A549 (cell line): ENCODE results near the gene RAB3C. TPM values are rescaled to one million over a fixed set of nuclear protein-coding genes. Genes with fewer than 3 reads are reported as not detected.

ENCODE experiments used
- ATAC-seq, 2 experiments: fragments of 200-7000 bp in 1 of 2; fragments of >200 bp in 1 of 2; cut with Nextera tagmentation in 1 of 2; cut with Tn5 transposase in 1 of 2; 3 replicates each; pipeline versions ENCODE4 v1.8.0 to v1.9.1; 2018 to 2020; ENCODE audit warnings: mild to moderate bottlenecking in 1 of 2, moderate library complexity in 1 of 2
- CTCF ChIA-PET: fragments of 300-600 bp; sonication (Branson Sonifier 250); formaldehyde crosslinking; extraction: SDS; loops from one replicate; lab custom pipeline; 2021; ENCODE audit warnings: antibody characterized with exemption, inconsistent platforms; lab: Yijun Ruan, JAX
- POLR2A ChIA-PET: fragments of 350-600 bp; formaldehyde crosslinking; extraction: SDS; loops from one replicate; lab custom pipeline; 2021; ENCODE audit warnings: antibody characterized with exemption, inconsistent platforms; lab: Yijun Ruan, JAX
- DNase-seq, 2 experiments: peaks; one replicate each; pipeline versions ENCODE4 v3.0.0 to v3.0.0-alpha.2; 2011 to 2016; ENCODE audit warnings: low read depth in 1 of 2, low spot score in 1 of 2
- FAIRE-seq: peaks from 2 replicates; lab custom pipeline; 2011; peaks lifted over from hg19 to GRCh38; lab: Jason Lieb, UNC
- H3K27ac ChIP-seq, 2 experiments: fragments of >200 bp; sonication (Bioruptor Twin); formaldehyde crosslinking; 3 replicates each; pipeline ENCODE4 v1.5.1; 2016 to 2017
- H3K4me1 ChIP-seq: fragments of >200 bp; sonication (Bioruptor Twin); formaldehyde crosslinking; 3 replicates; pipeline ENCODE4 v1.6.1; 2016
- H3K4me2 ChIP-seq: fragments of >200 bp; sonication (Bioruptor Twin); formaldehyde crosslinking; 3 replicates; pipeline ENCODE4 v1.6.1; 2016
- H3K4me3 ChIP-seq: fragments of >200 bp; sonication (Bioruptor Twin); formaldehyde crosslinking; 3 replicates; pipeline ENCODE4 v1.5.1; 2016
- H3K9me3 ChIP-seq: fragments of >200 bp; sonication (Bioruptor Twin); formaldehyde crosslinking; 3 replicates; pipeline ENCODE4 v1.6.1; 2016
- BHLHE40 ChIP-seq: IDR thresholded peaks from 2 replicates; pipeline ENCODE4 v1.6.1; 2012; ENCODE audit warnings: low read depth, low read length, inconsistent platforms
- CEBPB ChIP-seq, 2 experiments: fragments of >200 bp in 1 of 2; sonication (Bioruptor Twin) in 1 of 2; formaldehyde crosslinking in 1 of 2; IDR thresholded peaks; 2 replicates each; pipeline ENCODE4 v1.6.1; 2012 to 2016
- CHD2 ChIP-seq: fragments of 150-350 bp; IDR thresholded peaks from 2 replicates; pipeline ENCODE4 v1.6.1; 2014; ENCODE audit warnings: low read length; ENCODE audit not compliant: partially characterized antibody
- CTCF ChIP-seq: fragments of >200 bp; sonication (Bioruptor Twin); formaldehyde crosslinking; IDR thresholded peaks from 3 replicates; pipeline ENCODE4 v1.5.1; 2016
- EHMT2 ChIP-seq: fragments of 200-600 bp; sonication (generic); IDR thresholded peaks from 2 replicates; pipeline ENCODE4 v1.6.1; 2016; ENCODE audit warnings: antibody characterized with exemption, low read depth, mild to moderate bottlenecking, moderate library complexity
- FOSL2 ChIP-seq, 2 experiments: fragments of 450-650 bp in 1 of 2; fragments of >200 bp in 1 of 2; sonication (Bioruptor Twin) in 1 of 2; formaldehyde crosslinking; IDR thresholded peaks; 2 replicates each; pipeline versions ENCODE4 v1.5.0 to v1.6.1; 2016 to 2020; ENCODE audit warnings: mild to moderate bottlenecking in 1 of 2, moderate library complexity in 1 of 2
- FOXS1 ChIP-seq: fragments of 250-450 bp; sonication (Bioruptor Pico); IDR thresholded peaks from 2 replicates; pipeline ENCODE4 v1.5.0; 2020; ENCODE audit warnings: mild to moderate bottlenecking, moderate library complexity
- GATA3 ChIP-seq: IDR thresholded peaks from 2 replicates; pipeline ENCODE4 v1.6.1; 2012; ENCODE audit warnings: borderline replicate concordance
- HDAC2 ChIP-seq: fragments of 200-600 bp; sonication (generic); IDR thresholded peaks from 2 replicates; pipeline ENCODE4 v1.6.1; 2016
- HES2 ChIP-seq: fragments of >200 bp; sonication (Bioruptor Twin); formaldehyde crosslinking; IDR thresholded peaks from 2 replicates; pipeline ENCODE4 v1.6.1; 2016
- HOXA7 ChIP-seq: fragments of 250-450 bp; sonication (Bioruptor Pico); IDR thresholded peaks from 2 replicates; pipeline ENCODE4 v1.5.0; 2020; ENCODE audit warnings: mild to moderate bottlenecking, moderate library complexity
- MAFK ChIP-seq: fragments of 450-650 bp; IDR thresholded peaks from 2 replicates; pipeline ENCODE4 v1.6.1; 2014; ENCODE audit not compliant: partially characterized antibody
- NFE2L2 ChIP-seq: fragments of 150-350 bp; conservative IDR thresholded peaks from 2 replicates; pipeline ENCODE4 v1.6.1; 2014; ENCODE audit warnings: low read length
- NPAS2 ChIP-seq: fragments of 250-450 bp; sonication (Bioruptor Pico); IDR thresholded peaks from 2 replicates; pipeline ENCODE4 v1.8.0; 2022; ENCODE audit warnings: mild to moderate bottlenecking, moderate library complexity, borderline replicate concordance
- NR3C1 ChIP-seq: fragments of >200 bp; sonication (Bioruptor Twin); formaldehyde crosslinking; IDR thresholded peaks from 3 replicates; pipeline ENCODE4 v1.6.1; 2017
- POLR2A ChIP-seq: IDR thresholded peaks from 2 replicates; pipeline ENCODE4 v1.6.1; 2012; ENCODE audit warnings: mild to moderate bottlenecking, low read length
- REST ChIP-seq: fragments of 200-600 bp; sonication (generic); IDR thresholded peaks from 2 replicates; pipeline ENCODE4 v1.6.1; 2016; ENCODE audit warnings: antibody characterized with exemption, mild to moderate bottlenecking, moderate library complexity
- TFCP2L1 ChIP-seq: fragments of 250-450 bp; sonication (Bioruptor Pico); IDR thresholded peaks from 2 replicates; pipeline ENCODE4 v1.5.0; 2021; ENCODE audit warnings: mild to moderate bottlenecking
- TP53 ChIP-seq: fragments of 250-450 bp; sonication (Bioruptor Pico); IDR thresholded peaks from 2 replicates; pipeline ENCODE4 v1.5.0; 2021; ENCODE audit warnings: mild to moderate bottlenecking, moderate library complexity
- ZC3H11A ChIP-seq: fragments of 450-650 bp; IDR thresholded peaks from 2 replicates; pipeline ENCODE4 v1.6.1; 2014; ENCODE audit warnings: antibody characterized with exemption, mild to moderate bottlenecking
- ZFP36 ChIP-seq: fragments of 450-650 bp; IDR thresholded peaks from 2 replicates; pipeline ENCODE4 v1.6.1; 2014; ENCODE audit warnings: borderline replicate concordance; ENCODE audit not compliant: partially characterized antibody
- ZNF302 ChIP-seq: fragments of 250-450 bp; sonication (Bioruptor Pico); IDR thresholded peaks from 2 replicates; pipeline ENCODE4 v1.9.0; 2021; ENCODE audit warnings: inconsistent platforms, mild to moderate bottlenecking, moderate library complexity
- WGBS: methylation state at CpG from one replicate; pipeline ENCODE4 v1.1.6; 2017; ENCODE audit errors: missing lambda C conversion rate; 5-methylcytosine and 5-hydroxymethylcytosine counted together
- polyA plus RNA-seq, 4 experiments: library from polyadenylated mRNA; depleted of rRNA in 3 of 4; stranded (reverse); fragments of >200 nt; fragmentation: RNase III in 1 of 4; extraction: RNeasy Plus Mini Kit Qiagen cat#74134 plus additional on column Dnase treatment in 1 of 4; gene quantifications; 2 replicates in 3 of 4; 3 replicates in 1 of 4; pipeline ENCODE4 v1.2.3, GENCODE V29; 2011 to 2017
- TF ChIP-seq, protein P1 (sequence below): IDR thresholded peaks from 2 replicates; pipeline ENCODE4 v1.6.1; 2012
- TF ChIP-seq, protein P2 (sequence below): fragments of >200 bp; sonication (Bioruptor Twin); formaldehyde crosslinking; IDR thresholded peaks from 3 replicates; pipeline ENCODE4 v1.6.1; 2016
- TF ChIP-seq, protein P3 (sequence below): IDR thresholded peaks from 2 replicates; pipeline ENCODE4 v1.6.1; 2012; ENCODE audit warnings: low read depth, borderline replicate concordance
- TF ChIP-seq, protein P4 (sequence below): IDR thresholded peaks from 2 replicates; pipeline ENCODE4 v1.6.1; 2012
- TF ChIP-seq, protein P5 (sequence below): fragments of 450-650 bp; IDR thresholded peaks from 2 replicates; pipeline ENCODE4 v1.6.1; 2014; ENCODE audit warnings: antibody characterized with exemption

RAB3C gene
- polyA plus RNA-seq, 2 of the 4 experiments (the other 2 are of a cell fraction) = not detected

GRCh38 chr5:58763390-58763789 lies 180.5 kb downstream of the RAB3C start (continued):
- TF ChIP-seq CTCF (no peak), REST (no peak)

- no peak overlapping the region for H3K4me3 ChIP-seq
- FAIRE-seq = no peak
- TF ChIP-seq TP53 (CRISPR knock-in tag) (no peak), MAFK (no peak), CHD2 (no peak), HES2 (no peak), ZNF302 (CRISPR knock-in tag) (no peak), ZC3H11A (no peak), POLR2A (no peak)
- TF ChIP-seq, protein P1, sequence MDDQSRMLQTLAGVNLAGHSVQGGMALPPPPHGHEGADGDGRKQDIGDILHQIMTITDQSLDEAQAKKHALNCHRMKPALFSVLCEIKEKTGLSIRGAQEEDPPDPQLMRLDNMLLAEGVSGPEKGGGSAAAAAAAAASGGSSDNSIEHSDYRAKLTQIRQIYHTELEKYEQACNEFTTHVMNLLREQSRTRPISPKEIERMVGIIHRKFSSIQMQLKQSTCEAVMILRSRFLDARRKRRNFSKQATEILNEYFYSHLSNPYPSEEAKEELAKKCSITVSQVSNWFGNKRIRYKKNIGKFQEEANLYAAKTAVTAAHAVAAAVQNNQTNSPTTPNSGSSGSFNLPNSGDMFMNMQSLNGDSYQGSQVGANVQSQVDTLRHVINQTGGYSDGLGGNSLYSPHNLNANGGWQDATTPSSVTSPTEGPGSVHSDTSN = no peak
- TF ChIP-seq, protein P2, sequence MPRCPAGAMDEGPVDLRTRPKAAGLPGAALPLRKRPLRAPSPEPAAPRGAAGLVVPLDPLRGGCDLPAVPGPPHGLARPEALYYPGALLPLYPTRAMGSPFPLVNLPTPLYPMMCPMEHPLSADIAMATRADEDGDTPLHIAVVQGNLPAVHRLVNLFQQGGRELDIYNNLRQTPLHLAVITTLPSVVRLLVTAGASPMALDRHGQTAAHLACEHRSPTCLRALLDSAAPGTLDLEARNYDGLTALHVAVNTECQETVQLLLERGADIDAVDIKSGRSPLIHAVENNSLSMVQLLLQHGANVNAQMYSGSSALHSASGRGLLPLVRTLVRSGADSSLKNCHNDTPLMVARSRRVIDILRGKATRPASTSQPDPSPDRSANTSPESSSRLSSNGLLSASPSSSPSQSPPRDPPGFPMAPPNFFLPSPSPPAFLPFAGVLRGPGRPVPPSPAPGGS = no peak
- TF ChIP-seq, protein P3, sequence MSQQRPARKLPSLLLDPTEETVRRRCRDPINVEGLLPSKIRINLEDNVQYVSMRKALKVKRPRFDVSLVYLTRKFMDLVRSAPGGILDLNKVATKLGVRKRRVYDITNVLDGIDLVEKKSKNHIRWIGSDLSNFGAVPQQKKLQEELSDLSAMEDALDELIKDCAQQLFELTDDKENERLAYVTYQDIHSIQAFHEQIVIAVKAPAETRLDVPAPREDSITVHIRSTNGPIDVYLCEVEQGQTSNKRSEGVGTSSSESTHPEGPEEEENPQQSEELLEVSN = no peak
- TF ChIP-seq, protein P4, sequence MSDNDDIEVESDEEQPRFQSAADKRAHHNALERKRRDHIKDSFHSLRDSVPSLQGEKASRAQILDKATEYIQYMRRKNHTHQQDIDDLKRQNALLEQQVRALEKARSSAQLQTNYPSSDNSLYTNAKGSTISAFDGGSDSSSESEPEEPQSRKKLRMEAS = no peak
- 54% methylated on average over 3 of the region's 3 CpGs for WGBS
- ChIA-PET CTCF (no interaction called here), POLR2A (no interaction called here)
- H3K4me2 ChIP-seq = no peak overlapping the region
- no peak overlapping the region for H3K27ac ChIP-seq
- H3K4me1 ChIP-seq = no peaks in the 10 kb centered on the region
- H3K9me3 ChIP-seq = no peaks in the 10 kb centered on the region
- no peak for DNase-seq
- no peak for ATAC-seq
Observed at GRCh38 chr5:58764199-58764598, 181.3 kb downstream of the RAB3C start.

- CTCF ChIA-PET = no interaction called here
- no peak overlapping the region for H3K27ac ChIP-seq
- 31% methylated on average over 2 of the region's 2 CpGs for WGBS
- POLR2A ChIA-PET = no interaction called here
- ATAC-seq = no peak
- no peak overlapping the region for H3K4me3 ChIP-seq
- no peak for FAIRE-seq
- DNase-seq = no peak
- H3K4me1 ChIP-seq = no peaks in the 10 kb centered on the region
- H3K9me3 ChIP-seq = no peaks in the 10 kb centered on the region
- no peak overlapping the region for H3K4me2 ChIP-seq
- TF ChIP-seq GATA3 = no peak
- TF ChIP-seq, protein P5, sequence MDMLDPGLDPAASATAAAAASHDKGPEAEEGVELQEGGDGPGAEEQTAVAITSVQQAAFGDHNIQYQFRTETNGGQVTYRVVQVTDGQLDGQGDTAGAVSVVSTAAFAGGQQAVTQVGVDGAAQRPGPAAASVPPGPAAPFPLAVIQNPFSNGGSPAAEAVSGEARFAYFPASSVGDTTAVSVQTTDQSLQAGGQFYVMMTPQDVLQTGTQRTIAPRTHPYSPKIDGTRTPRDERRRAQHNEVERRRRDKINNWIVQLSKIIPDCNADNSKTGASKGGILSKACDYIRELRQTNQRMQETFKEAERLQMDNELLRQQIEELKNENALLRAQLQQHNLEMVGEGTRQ = no peak
- no peak for TF ChIP-seq NFE2L2
- no peak for TF ChIP-seq BHLHE40
- no peak for TF ChIP-seq CEBPB (IDR thresholded peaks at IDR 0.05)
- no peak for TF ChIP-seq TFCP2L1 (CRISPR knock-in tag)
- TF ChIP-seq FOXS1 (CRISPR knock-in tag) = no peak
- TF ChIP-seq ZFP36 = no peak
- TF ChIP-seq FOSL2 (IDR thresholded peaks at IDR 0.05) = no peak
- no peak for TF ChIP-seq FOSL2 (CRISPR knock-in tag; IDR thresholded peaks at IDR 0.05)
- TF ChIP-seq HOXA7 (CRISPR knock-in tag) = no peak
- TF ChIP-seq EHMT2 = no peak
- no peak for TF ChIP-seq NPAS2 (CRISPR knock-in tag)
- TF ChIP-seq NR3C1 = no peak
- TF ChIP-seq, protein P2 = no peak
- TF ChIP-seq HDAC2 = no peak
- TF ChIP-seq, all 56 proteins: peak for 0
Observed at GRCh38 chr5:58765058-58765457, 182.2 kb downstream of the RAB3C start.
